Measurements from ENCODE around the gene THSD4.

Gene THSD4

GRCh38 chr15:71747128-71748083, 632.1 kb downstream of the THSD4 start:
- no peak for DNase-seq

DNA sequence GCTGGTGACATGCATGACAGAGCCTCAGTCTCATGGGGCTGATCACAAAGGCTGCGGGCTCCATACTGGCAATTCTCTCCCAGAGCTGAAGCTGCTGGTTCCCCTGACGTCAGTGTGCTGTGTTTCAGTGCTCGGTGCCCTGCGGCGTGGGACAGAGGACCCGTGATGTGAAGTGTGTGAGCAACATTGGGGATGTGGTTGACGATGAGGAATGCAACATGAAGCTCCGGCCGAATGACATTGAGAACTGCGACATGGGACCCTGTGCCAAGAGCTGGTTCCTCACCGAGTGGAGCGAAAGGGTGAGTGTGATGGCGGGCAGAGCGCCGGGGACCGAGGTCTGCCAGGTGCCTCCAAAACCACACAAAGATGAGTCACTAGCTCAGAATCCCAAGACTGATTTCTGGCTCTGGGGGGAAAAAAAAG, 633.0 kb downstream of the THSD4 start:
- DNase-seq: no peak

DNA sequence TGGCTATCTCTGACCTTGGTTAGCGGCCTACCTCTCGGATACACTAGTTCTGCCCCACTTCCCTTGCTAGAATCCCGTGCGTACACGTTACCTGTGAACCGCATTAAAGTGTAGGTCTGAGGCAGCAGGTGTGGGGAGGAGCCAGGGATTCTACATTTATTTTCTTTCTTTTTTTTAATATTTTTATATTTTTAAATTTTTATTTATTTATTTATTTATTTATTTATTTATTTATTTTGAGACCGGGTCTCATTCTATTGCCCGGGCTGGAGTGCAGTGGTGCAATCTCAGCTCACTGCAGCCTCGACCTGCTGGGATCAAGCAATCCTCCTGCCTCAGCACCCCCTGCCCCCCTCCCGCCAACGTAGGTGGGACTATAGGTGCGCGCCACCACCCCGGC, 634.2 kb downstream of the THSD4 start:
- no peak for DNase-seq

GRCh38 chr15:71752128-71752527, 636.9 kb downstream of the THSD4 start:
- DNase-seq: no peak

- peak; percentile 67 for DNase-seq
Measured at GRCh38 chr15:71752604-71753289, 637.5 kb downstream of the THSD4 start.

DNA sequence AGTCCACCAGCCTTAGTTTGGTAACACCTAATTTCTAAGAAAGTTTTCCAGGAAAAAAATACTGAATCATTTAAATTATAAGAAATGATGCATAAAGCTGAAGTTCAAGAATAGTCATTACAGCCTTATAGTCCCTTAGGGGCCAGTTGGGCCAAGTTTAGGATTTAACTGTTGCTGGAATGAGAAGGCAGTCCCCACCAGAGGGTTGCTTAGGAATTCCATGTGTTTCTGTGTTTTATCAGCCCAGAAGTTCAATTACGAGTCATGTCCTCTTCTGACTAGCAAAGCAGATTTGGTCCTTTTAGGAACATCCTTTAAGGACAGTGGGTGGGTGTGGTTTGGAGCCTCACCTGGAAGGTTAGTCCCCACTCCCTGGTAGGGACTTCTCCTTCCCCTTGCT, 638.1 kb downstream of the THSD4 start:
- no peak for DNase-seq

- no peak for DNase-seq
Measured at GRCh38 chr15:71754660-71755059, 639.4 kb downstream of the THSD4 start.

DNA sequence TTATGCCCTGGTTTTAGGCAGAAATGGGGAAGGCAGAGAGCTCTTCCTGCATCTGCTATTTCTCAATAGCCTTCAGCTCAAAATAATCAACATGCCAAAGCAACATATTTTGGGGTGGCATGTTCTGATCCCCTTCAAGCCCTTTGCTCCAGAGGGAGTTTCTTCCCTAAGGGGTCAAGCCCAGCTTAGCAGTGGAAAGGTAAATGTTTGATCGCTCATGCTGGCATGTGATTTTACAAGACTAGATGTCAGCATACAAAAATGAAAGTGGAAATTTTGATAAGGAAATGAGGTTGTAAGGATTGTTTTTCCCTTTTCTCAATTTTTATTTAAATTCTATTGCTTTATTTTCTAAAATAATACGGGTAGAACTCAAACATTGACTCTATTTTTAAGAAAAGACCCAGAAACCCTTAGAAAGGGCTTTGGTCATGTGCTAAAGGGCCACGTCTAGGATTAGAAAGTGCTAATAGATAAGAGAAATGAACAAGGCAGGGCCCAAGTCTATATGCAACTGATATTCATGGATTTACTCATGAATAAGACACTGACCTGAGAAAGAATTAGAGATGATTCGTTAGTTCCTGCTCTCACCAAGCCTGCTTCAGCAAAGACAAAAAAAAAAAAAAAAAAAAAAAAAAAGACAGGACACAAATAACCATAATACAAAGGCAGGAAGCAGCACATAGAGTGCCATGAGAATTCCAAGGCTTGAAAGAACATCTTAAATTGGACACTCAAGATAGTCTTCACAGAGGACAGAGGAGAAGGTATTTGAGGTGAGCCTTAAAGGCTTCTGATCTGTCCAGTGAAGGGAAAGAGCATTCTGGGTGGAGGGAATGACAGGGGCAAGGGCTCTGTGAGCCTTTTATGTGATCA, 640.1 kb downstream of the THSD4 start:
- no peak for DNase-seq

DNA sequence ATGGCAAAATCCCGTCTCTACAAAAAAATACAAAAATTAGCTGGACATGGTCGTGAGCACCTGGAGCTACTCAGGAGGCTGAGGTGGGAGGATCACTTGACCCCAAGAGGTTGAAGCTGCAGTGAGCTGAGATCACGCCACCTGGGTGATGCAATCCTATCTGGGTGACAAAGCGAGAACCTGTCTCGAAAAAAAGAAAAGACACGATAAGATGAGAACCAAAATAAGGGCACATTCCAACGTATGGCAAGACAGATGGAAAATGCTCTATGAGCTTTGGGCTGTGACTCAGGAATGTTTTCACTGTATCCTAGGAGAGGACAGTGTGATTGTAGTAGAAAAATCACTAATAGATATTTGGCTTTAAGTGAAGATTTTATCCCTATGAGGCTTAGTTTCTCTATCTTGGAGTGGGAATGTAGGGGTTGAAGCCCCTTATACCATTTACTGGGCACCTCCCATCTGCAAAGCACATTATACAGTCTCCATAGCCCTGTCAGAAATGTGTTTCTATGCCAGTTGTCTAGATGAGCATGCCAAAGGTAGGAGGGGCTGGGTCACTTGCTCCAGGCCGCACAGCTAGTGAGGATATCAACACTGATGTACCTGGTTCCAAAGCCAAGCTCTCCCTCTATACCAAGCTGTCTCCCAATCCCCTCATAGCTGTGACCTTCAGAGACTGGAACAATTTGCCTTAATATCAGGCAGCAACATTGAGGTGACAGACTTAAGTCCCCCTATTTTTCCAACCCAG, 641.5 kb downstream of the THSD4 start:
- no peak for DNase-seq

GRCh38 chr15:71757741-71758530, 642.7 kb downstream of the THSD4 start:
- no peak for DNase-seq

DNA sequence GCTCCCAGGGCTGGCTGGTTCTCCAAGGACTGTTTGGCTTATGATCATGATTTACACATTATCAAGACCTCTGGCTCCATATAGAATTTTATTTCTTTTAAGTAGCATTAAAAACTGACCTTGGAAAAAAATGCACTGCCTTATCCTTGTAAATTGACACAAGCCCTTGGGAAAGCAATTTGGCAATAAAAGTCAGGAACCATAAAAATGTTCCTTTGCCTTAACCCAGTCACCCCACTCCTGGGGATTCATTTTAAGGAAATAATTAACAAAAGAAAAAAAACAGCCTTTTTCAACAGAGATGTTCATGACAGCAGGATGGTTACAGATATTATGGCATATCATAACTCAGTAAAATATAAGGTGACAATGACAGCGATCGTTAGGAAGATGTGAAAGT, 643.4 kb downstream of the THSD4 start:
- no peak for DNase-seq

DNA sequence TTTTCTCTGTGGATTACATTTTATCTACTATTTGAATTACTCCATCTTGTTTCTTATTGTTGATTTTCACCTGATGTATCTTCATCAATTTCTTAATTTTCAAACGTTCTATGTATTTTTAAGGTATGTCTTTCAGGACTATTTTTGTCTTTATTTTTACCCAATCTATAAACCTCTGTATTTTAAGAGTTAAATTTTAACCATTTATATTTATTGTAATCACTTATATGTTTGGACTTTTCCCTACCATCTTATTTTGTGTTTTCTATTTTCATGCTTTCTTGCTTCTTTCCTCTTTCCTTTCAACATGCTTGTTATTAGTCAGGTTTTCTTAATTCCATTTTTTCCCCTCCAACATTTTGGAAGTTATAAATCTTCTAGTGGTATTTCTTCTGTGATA, 645.6 kb downstream of the THSD4 start:
- DNase-seq: no peak

DNA sequence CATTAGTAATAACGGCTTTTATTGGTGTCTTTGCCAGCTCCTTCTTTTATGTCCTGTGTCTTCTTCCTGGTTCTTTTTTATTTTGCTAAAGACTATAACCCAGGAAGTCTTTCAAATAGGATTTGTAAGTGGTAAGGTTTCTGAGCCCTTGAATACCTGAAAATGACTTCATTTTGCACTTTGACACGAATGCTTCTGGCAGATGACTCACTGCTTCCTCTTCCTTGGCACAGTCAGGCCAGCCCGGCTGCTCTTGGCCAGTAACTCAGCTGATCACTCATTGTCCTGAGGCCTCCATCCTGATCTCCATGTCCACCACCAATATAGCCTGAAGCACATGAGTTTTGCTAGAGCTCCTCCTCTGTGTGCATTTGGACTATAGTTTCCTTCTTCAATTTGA, 646.4 kb downstream of the THSD4 start:
- DNase-seq: no peak

DNA sequence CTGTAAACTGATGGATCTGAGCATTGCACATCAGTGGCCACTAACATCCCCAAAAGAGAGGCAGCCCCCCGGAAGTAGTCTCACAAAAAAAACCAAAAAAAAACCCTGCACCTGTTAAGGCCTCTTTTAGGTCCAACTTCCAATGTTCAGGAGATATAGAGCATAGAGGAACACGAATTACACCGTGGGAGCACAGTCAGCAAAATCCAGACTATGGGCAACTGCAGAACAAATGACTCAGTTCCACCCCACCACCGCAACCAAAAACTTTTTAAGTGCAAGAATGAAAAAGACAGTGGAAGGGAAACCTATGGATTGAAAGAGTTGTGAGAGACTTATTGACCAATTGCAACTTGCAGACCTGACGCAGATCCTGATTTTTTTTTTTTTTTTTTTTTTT, 652.9 kb downstream of the THSD4 start:
- no peak for DNase-seq

GRCh38 chr15:71773206-71773859, 658.1 kb downstream of the THSD4 start:
- no peak for DNase-seq

DNA sequence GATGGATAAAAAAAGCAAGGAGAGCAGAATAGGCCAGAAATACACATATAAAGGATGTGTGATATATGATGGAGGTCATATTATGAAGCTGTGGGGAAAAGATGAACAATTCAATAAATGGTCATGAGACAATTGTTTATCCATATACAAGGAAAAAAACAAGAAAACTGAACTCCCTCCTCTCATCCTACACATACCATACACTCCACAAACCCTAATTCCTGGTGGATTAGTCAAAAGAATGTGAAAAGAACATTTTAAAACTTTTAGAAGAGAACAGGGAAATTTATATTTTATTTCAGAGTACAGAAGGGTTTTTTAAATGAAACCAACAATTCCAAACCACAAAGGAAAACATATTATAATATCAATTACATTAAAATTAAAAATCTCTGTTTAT, 660.6 kb downstream of the THSD4 start:
- no peak for DNase-seq

GRCh38 chr15:71776304-71776703, 661.0 kb downstream of the THSD4 start:
- DNase-seq: no peak

- peak; percentile 69 for DNase-seq
Measured at GRCh38 chr15:71777216-71777943, 662.1 kb downstream of the THSD4 start.

- DNase-seq: no peak
Measured at GRCh38 chr15:71779073-71779797, 664.0 kb downstream of the THSD4 start.
